Mesenchymal stem cell (in vitro differentiated cells and primary cell): ENCODE measurements around the gene SCAF8.

Experiments
- DNase-seq: peaks from one replicate; pipeline ENCODE4 v3.0.0-alpha.2; 2013
- H2AFZ ChIP-seq: one replicate; pipeline ENCODE4 v1.6.1; 2013; ENCODE audit warnings: low read depth, mild to moderate bottlenecking, control low read depth, inconsistent platforms, low read length, moderate library complexity
- H2AK5ac ChIP-seq: 2 replicates; pipeline ENCODE4 v1.6.1; 2013; ENCODE audit warnings: low read length, moderate library complexity, mild to moderate bottlenecking, inconsistent platforms; ENCODE audit not compliant: severe bottlenecking
- H2BK120ac ChIP-seq: one replicate; pipeline ENCODE4 v1.6.1; 2013; ENCODE audit warnings: low read depth, mild to moderate bottlenecking, inconsistent platforms, low read length, moderate library complexity
- H2BK12ac ChIP-seq, 2 experiments: one replicate each; pipeline ENCODE4 v1.6.1; 2013; ENCODE audit warnings: inconsistent platforms in 2 of 2, low read length in 2 of 2, mild to moderate bottlenecking in 2 of 2, moderate library complexity in 2 of 2, control low read depth in 1 of 2
- H2BK15ac ChIP-seq: one replicate; pipeline ENCODE4 v1.6.1; 2013; ENCODE audit warnings: mild to moderate bottlenecking, low read depth, inconsistent platforms; ENCODE audit not compliant: poor library complexity, severe bottlenecking
- H2BK5ac ChIP-seq: 2 replicates; pipeline ENCODE4 v1.6.1; 2013; ENCODE audit warnings: low read depth, mild to moderate bottlenecking, low read length, control low read depth, inconsistent platforms; ENCODE audit not compliant: poor library complexity, severe bottlenecking
- H3K14ac ChIP-seq, 2 experiments: one replicate each; pipeline ENCODE4 v1.6.1; 2013; ENCODE audit warnings: inconsistent platforms in 2 of 2, low read length in 2 of 2, control low read depth in 1 of 2, mild to moderate bottlenecking in 1 of 2, moderate library complexity in 1 of 2
- H3K18ac ChIP-seq, 2 experiments: one replicate each; pipeline ENCODE4 v1.6.1; 2013; ENCODE audit warnings: inconsistent platforms in 2 of 2, low read length in 2 of 2, control low read depth in 1 of 2, low read depth in 1 of 2, mild to moderate bottlenecking in 1 of 2
- H3K23ac ChIP-seq, 2 experiments: one replicate each; pipeline ENCODE4 v1.6.1; 2013; ENCODE audit warnings: inconsistent platforms in 2 of 2, low read length in 2 of 2, mild to moderate bottlenecking in 2 of 2, moderate library complexity in 2 of 2, control low read depth in 1 of 2
- H3K27ac ChIP-seq: 2 replicates; pipeline ENCODE4 v1.5.1; 2013; ENCODE audit warnings: mild to moderate bottlenecking, moderate library complexity, low read length, control low read depth, inconsistent platforms; ENCODE audit not compliant: poor library complexity, severe bottlenecking
- H3K27me3 ChIP-seq, 2 experiments: 2 replicates each; pipeline versions ENCODE4 v1.6.1 to v1.7.0; 2013; ENCODE audit warnings: low read length in 2 of 2, mild to moderate bottlenecking in 2 of 2, moderate library complexity in 2 of 2, control low read depth in 1 of 2, inconsistent platforms in 1 of 2; ENCODE audit not compliant: control insufficient read depth in 1 of 2, insufficient read depth in 1 of 2
- H3K36me3 ChIP-seq, 2 experiments: 2 replicates each; pipeline versions ENCODE4 v1.6.1 to v1.7.0; 2013; ENCODE audit warnings: low read length in 2 of 2, control low read depth in 1 of 2, inconsistent platforms in 1 of 2, low read depth in 1 of 2, mild to moderate bottlenecking in 1 of 2; ENCODE audit not compliant: insufficient read depth in 2 of 2, control insufficient read depth in 1 of 2
- H3K4ac ChIP-seq, 2 experiments: one replicate each; pipeline ENCODE4 v1.6.1; 2013; ENCODE audit warnings: inconsistent platforms in 2 of 2, low read length in 2 of 2, mild to moderate bottlenecking in 2 of 2, moderate library complexity in 2 of 2, control low read depth in 1 of 2, low read depth in 1 of 2
- H3K4me1 ChIP-seq: 2 replicates; pipeline ENCODE4 v1.6.1; 2013; ENCODE audit warnings: low read depth, low read length, control low read depth; ENCODE audit not compliant: control insufficient read depth, insufficient read depth
- H3K4me2 ChIP-seq: 2 replicates; pipeline ENCODE4 v1.6.1; 2013; ENCODE audit warnings: low read length, mild to moderate bottlenecking, inconsistent platforms; ENCODE audit not compliant: poor library complexity, severe bottlenecking
- H3K4me3 ChIP-seq, 2 experiments: 2 replicates each; pipeline versions ENCODE4 v1.5.1 to v1.7.0; 2013; ENCODE audit warnings: low read length in 2 of 2, mild to moderate bottlenecking in 2 of 2, control low read depth in 1 of 2, low read depth in 1 of 2; ENCODE audit not compliant: insufficient read depth in 1 of 2
- H3K79me1 ChIP-seq: replicated peaks from 2 replicates; pipeline ENCODE4 v1.6.1; 2013; ENCODE audit warnings: mild to moderate bottlenecking, control low read depth, low read length, inconsistent platforms; ENCODE audit not compliant: poor library complexity, severe bottlenecking
- H3K9ac ChIP-seq: 2 replicates; pipeline ENCODE4 v1.7.0; 2013; ENCODE audit warnings: mild to moderate bottlenecking, low read length, moderate library complexity
- H3K9me3 ChIP-seq: 2 replicates; pipeline ENCODE4 v1.7.0; 2013; ENCODE audit warnings: mild to moderate bottlenecking, low read length; ENCODE audit not compliant: control insufficient read depth
- H4K8ac ChIP-seq: one replicate; pipeline ENCODE4 v1.6.1; 2013; ENCODE audit warnings: inconsistent platforms, mild to moderate bottlenecking, low read length, moderate library complexity
- H4K91ac ChIP-seq: one replicate; pipeline ENCODE4 v1.6.1; 2013; ENCODE audit warnings: mild to moderate bottlenecking, low read length, inconsistent platforms
- WGBS: methylation state at CpG from one replicate; pipeline ENCODE4 v1.1.7; 2013; ENCODE audit warnings: mixed read lengths; 5-methylcytosine and 5-hydroxymethylcytosine counted together

SCAF8 gene

DNA sequence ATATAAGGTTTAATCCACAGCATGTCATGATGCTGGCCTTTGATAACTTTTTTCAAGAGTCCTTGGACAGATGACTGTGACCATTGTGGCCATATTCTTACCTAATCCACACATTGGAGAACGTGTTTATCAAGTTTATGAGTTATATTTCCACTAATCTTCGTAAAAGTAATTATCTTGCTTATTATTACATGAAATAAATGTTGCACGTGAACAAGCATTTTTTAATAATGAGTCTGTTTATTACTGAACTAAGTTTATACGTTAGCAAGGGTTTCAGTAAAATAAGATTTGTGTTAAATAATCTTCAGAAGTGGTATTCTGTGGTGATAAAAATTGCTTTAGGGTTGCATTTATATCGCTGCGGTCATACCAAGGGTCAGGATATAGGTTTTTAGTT, 107.1 kb downstream of the SCAF8 start:
- Histone ChIP-seq H3K4me2 (no peak overlapping the region), H3K27ac (no peak overlapping the region), H2BK15ac (no peak overlapping the region), H3K23ac (no peak overlapping the region), H3K18ac (no peak overlapping the region), H3K79me1 (peaks cover 17% of the 10 kb centered on the region), H4K8ac (no peak overlapping the region), H2AFZ (no peak overlapping the region), H3K4me1 (peaks cover 2% of the 10 kb centered on the region), H3K4ac (no peak overlapping the region), H4K91ac (no peak overlapping the region), H3K27me3 (no peaks in the 10 kb centered on the region), H2AK5ac (no peak overlapping the region), H3K36me3 (peaks cover 0 to 17% of the 10 kb centered on the region in 2 experiments), H3K4me3 (no peak overlapping the region), H2BK5ac (no peak overlapping the region), H3K14ac (no peak overlapping the region), H2BK120ac (no peak overlapping the region), H3K9me3 (no peaks in the 10 kb centered on the region), H2BK12ac (no peak overlapping the region), H3K9ac (no peak overlapping the region)
- 95% methylated on average over 4 of the region's 6 CpGs for WGBS
- DNase-seq, result no peak

DNA sequence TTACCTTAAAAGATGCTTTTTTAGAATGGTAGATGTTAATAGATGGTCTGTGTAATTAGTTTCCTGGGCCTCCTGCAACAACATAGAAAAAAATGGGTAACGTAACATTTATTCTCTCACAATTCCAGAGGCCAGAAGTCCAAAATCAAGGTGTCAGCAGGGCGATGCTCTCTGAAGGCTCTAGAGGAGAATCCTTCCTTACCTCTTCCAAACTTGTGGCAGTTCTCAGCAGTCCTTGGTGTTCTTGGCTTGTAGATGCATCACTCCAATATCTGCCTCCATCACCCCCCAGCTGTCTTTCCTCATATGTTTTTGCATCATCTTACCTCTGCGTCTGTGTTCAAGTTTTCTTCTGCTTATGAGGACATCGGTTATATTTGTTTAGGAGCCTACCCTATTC, 107.9 kb downstream of the SCAF8 start:
- H3K9me3 ChIP-seq, result no peaks in the 10 kb centered on the region
- H3K4me2 ChIP-seq, result no peak overlapping the region
- no peak for DNase-seq
- peaks cover 0 to 18% of the 10 kb centered on the region in 2 experiments for H3K36me3 ChIP-seq
- no peak overlapping the region for H3K14ac ChIP-seq
- no peak overlapping the region for H3K27ac ChIP-seq
- no peak overlapping the region for H2AFZ ChIP-seq
- H2AK5ac ChIP-seq, result no peak overlapping the region
- H3K4ac ChIP-seq, result no peak overlapping the region
- H3K79me1 ChIP-seq, result peaks cover 17% of the 10 kb centered on the region
- no peak overlapping the region for H2BK12ac ChIP-seq
- H4K8ac ChIP-seq, result no peak overlapping the region
- peaks cover 2% of the 10 kb centered on the region for H3K4me1 ChIP-seq
- no peak overlapping the region for H4K91ac ChIP-seq
- H3K18ac ChIP-seq, result no peak overlapping the region
- H3K23ac ChIP-seq, result no peak overlapping the region
- over 99% methylated on average over 4 of the region's 4 CpGs for WGBS
- no peaks in the 10 kb centered on the region for H3K27me3 ChIP-seq
- no peak overlapping the region for H2BK15ac ChIP-seq
- no peak overlapping the region for H3K9ac ChIP-seq
- no peak overlapping the region for H2BK5ac ChIP-seq
- H3K4me3 ChIP-seq, result no peak overlapping the region
- no peak overlapping the region for H2BK120ac ChIP-seq

GRCh38 chr6:154842833-154843232, 109.6 kb downstream of the SCAF8 start:
- no peak overlapping the region for H3K27ac ChIP-seq
- no peak overlapping the region for H2BK120ac ChIP-seq
- no peak overlapping the region for H4K91ac ChIP-seq
- peaks cover 2% of the 10 kb centered on the region for H3K4me1 ChIP-seq
- no peaks in the 10 kb centered on the region for H3K9me3 ChIP-seq
- no peak for DNase-seq
- H3K18ac ChIP-seq, result no peak overlapping the region
- H2BK5ac ChIP-seq, result no peak overlapping the region
- WGBS, result no CpG with 5 or more reads among the region's 2 CpGs
- no peak overlapping the region for H3K23ac ChIP-seq
- H3K36me3 ChIP-seq, result peaks cover 0 to 18% of the 10 kb centered on the region in 2 experiments
- no peak overlapping the region for H3K4ac ChIP-seq
- no peak overlapping the region for H3K14ac ChIP-seq
- H3K4me3 ChIP-seq, result no peak overlapping the region
- no peak overlapping the region for H2AK5ac ChIP-seq
- no peak overlapping the region for H2AFZ ChIP-seq
- no peaks in the 10 kb centered on the region for H3K27me3 ChIP-seq
- H3K79me1 ChIP-seq, result peaks cover 24% of the 10 kb centered on the region
- H3K9ac ChIP-seq, result no peak overlapping the region
- H2BK15ac ChIP-seq, result no peak overlapping the region
- no peak overlapping the region for H3K4me2 ChIP-seq
- no peak overlapping the region for H2BK12ac ChIP-seq
- no peak overlapping the region for H4K8ac ChIP-seq

GRCh38 chr6:154847318-154847717, 114.1 kb downstream of the SCAF8 start:
- no peak for DNase-seq

More at GRCh38 chr6:154847318-154847717, 114.1 kb downstream of the SCAF8 start:
- Histone ChIP-seq H2BK120ac (no peak overlapping the region), H2AFZ (no peak overlapping the region), H3K4me2 (no peak overlapping the region), H4K91ac (no peak overlapping the region), H3K18ac (no peak overlapping the region), H4K8ac (no peak overlapping the region), H3K9me3 (no peaks in the 10 kb centered on the region), H2BK15ac (no peak overlapping the region), H3K27ac (no peak overlapping the region), H2BK12ac (no peak overlapping the region), H3K4me1 (peaks cover 2% of the 10 kb centered on the region), H3K27me3 (no peaks in the 10 kb centered on the region), H2AK5ac (no peak overlapping the region), H3K4ac (no peak overlapping the region), H3K79me1 (peaks cover 29% of the 10 kb centered on the region), H3K23ac (no peak overlapping the region), H3K14ac (no peak overlapping the region), H3K9ac (no peak overlapping the region), H2BK5ac (no peak overlapping the region), H3K4me3 (no peak overlapping the region), H3K36me3 (peaks cover 0 to 16% of the 10 kb centered on the region in 2 experiments)
- WGBS, result no CpG with 5 or more reads among the region's 2 CpGs
